ENCODE data around the gene CDH24. TPM values are rescaled to one million over a fixed set of nuclear protein-coding genes. Genes with fewer than 3 reads are reported as not detected.

Gene CDH24
- polyA plus RNA-seq, 1 donor from 2014 or later = 31.7 TPM

GRCh38 chr14:23099212-23099861 is 42.0 kb upstream of the CDH24 start:
- Histone ChIP-seq H3K4me3 (ENCODE audit: low read length) (no peak overlapping the region), H3K79me2 (replicated peaks; ENCODE audit: insufficient read depth, low read length) (peaks cover 19% of the 10 kb centered on the region), H3K27ac (ENCODE audit: low read length) (no peak overlapping the region), H3K9ac (ENCODE audit: low read length) (no peak overlapping the region), H3K4me2 (ENCODE audit: low read length) (no peak overlapping the region), H3K27me3 (ENCODE audit: insufficient read depth, low read depth, low read length) (no peaks in the 10 kb centered on the region), H3K9me3 (ENCODE audit: low read length) (no peaks in the 10 kb centered on the region), H3K36me3 (ENCODE audit: insufficient read depth, low read length) (no peaks in the 10 kb centered on the region), H4K20me1 (ENCODE audit: insufficient read depth) (no peaks in the 10 kb centered on the region), H3K9me2 (ENCODE audit: insufficient read depth, low read length) (no peaks in the 10 kb centered on the region), H3F3A (ENCODE audit: insufficient read depth, low read length, poor library complexity, severe bottlenecking) (no peaks in the 10 kb centered on the region), H2AFZ (ENCODE audit: low read depth, low read length) (no peak overlapping the region)
- TF ChIP-seq MXI1 (conservative IDR thresholded peaks at IDR 0.05; ENCODE audit: poor library complexity, severe bottlenecking) (no peak), EZH2 (IDR thresholded peaks at IDR 0.05; ENCODE audit: borderline replicate concordance, insufficient read depth, low read length, poor library complexity, severe bottlenecking) (no peak), TAF1 (IDR thresholded peaks at IDR 0.05; ENCODE audit: low read depth) (no peak), POLR2AphosphoS5 (IDR thresholded peaks at IDR 0.05) (no peak), RAD21 (conservative IDR thresholded peaks at IDR 0.05) (no peak), EP300 (conservative IDR thresholded peaks at IDR 0.05; ENCODE audit: poor library complexity, severe bottlenecking) (no peak), SMC3 (conservative IDR thresholded peaks at IDR 0.05; ENCODE audit: poor library complexity) (no peak)
- TF ChIP-seq, protein P1, sequence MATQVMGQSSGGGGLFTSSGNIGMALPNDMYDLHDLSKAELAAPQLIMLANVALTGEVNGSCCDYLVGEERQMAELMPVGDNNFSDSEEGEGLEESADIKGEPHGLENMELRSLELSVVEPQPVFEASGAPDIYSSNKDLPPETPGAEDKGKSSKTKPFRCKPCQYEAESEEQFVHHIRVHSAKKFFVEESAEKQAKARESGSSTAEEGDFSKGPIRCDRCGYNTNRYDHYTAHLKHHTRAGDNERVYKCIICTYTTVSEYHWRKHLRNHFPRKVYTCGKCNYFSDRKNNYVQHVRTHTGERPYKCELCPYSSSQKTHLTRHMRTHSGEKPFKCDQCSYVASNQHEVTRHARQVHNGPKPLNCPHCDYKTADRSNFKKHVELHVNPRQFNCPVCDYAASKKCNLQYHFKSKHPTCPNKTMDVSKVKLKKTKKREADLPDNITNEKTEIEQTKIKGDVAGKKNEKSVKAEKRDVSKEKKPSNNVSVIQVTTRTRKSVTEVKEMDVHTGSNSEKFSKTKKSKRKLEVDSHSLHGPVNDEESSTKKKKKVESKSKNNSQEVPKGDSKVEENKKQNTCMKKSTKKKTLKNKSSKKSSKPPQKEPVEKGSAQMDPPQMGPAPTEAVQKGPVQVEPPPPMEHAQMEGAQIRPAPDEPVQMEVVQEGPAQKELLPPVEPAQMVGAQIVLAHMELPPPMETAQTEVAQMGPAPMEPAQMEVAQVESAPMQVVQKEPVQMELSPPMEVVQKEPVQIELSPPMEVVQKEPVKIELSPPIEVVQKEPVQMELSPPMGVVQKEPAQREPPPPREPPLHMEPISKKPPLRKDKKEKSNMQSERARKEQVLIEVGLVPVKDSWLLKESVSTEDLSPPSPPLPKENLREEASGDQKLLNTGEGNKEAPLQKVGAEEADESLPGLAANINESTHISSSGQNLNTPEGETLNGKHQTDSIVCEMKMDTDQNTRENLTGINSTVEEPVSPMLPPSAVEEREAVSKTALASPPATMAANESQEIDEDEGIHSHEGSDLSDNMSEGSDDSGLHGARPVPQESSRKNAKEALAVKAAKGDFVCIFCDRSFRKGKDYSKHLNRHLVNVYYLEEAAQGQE (IDR thresholded peaks at IDR 0.05; ENCODE audit: borderline replicate concordance) = no peak
- TF ChIP-seq, protein P2, sequence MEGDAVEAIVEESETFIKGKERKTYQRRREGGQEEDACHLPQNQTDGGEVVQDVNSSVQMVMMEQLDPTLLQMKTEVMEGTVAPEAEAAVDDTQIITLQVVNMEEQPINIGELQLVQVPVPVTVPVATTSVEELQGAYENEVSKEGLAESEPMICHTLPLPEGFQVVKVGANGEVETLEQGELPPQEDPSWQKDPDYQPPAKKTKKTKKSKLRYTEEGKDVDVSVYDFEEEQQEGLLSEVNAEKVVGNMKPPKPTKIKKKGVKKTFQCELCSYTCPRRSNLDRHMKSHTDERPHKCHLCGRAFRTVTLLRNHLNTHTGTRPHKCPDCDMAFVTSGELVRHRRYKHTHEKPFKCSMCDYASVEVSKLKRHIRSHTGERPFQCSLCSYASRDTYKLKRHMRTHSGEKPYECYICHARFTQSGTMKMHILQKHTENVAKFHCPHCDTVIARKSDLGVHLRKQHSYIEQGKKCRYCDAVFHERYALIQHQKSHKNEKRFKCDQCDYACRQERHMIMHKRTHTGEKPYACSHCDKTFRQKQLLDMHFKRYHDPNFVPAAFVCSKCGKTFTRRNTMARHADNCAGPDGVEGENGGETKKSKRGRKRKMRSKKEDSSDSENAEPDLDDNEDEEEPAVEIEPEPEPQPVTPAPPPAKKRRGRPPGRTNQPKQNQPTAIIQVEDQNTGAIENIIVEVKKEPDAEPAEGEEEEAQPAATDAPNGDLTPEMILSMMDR (IDR thresholded peaks at IDR 0.05; ENCODE audit: poor library complexity, severe bottlenecking) = no peak

GRCh38 chr14:23097786-23098185 is 40.5 kb upstream of the CDH24 start:
- Histone ChIP-seq H3K36me3 (ENCODE audit: insufficient read depth, low read length) (no peaks in the 10 kb centered on the region), H3K79me2 (replicated peaks; ENCODE audit: insufficient read depth, low read length) (peaks cover 34% of the 10 kb centered on the region), H3K9me2 (ENCODE audit: insufficient read depth, low read length) (no peaks in the 10 kb centered on the region), H3K9ac (ENCODE audit: low read length) (no peak overlapping the region), H3F3A (ENCODE audit: insufficient read depth, low read length, poor library complexity, severe bottlenecking) (no peaks in the 10 kb centered on the region), H3K4me2 (ENCODE audit: low read length) (no peak overlapping the region), H3K27ac (ENCODE audit: low read length) (no peak overlapping the region), H3K9me3 (ENCODE audit: low read length) (no peaks in the 10 kb centered on the region), H2AFZ (ENCODE audit: low read depth, low read length) (no peak overlapping the region), H4K20me1 (ENCODE audit: insufficient read depth) (no peaks in the 10 kb centered on the region), H3K27me3 (ENCODE audit: insufficient read depth, low read depth, low read length) (no peaks in the 10 kb centered on the region), H3K4me3 (ENCODE audit: low read length) (no peak overlapping the region)
- TF ChIP-seq MXI1 (conservative IDR thresholded peaks at IDR 0.05; ENCODE audit: poor library complexity, severe bottlenecking) (no peak), POLR2AphosphoS5 (IDR thresholded peaks at IDR 0.05) (no peak), EP300 (conservative IDR thresholded peaks at IDR 0.05; ENCODE audit: poor library complexity, severe bottlenecking) (no peak), SMC3 (conservative IDR thresholded peaks at IDR 0.05; ENCODE audit: poor library complexity) (no peak), RAD21 (conservative IDR thresholded peaks at IDR 0.05) (no peak), TAF1 (IDR thresholded peaks at IDR 0.05; ENCODE audit: low read depth) (no peak), EZH2 (IDR thresholded peaks at IDR 0.05; ENCODE audit: borderline replicate concordance, insufficient read depth, low read length, poor library complexity, severe bottlenecking) (no peak)
- TF ChIP-seq, protein P2 (IDR thresholded peaks at IDR 0.05; ENCODE audit: poor library complexity, severe bottlenecking) = no peak
- TF ChIP-seq, protein P1 (IDR thresholded peaks at IDR 0.05; ENCODE audit: borderline replicate concordance) = no peak
